HAP-1 (cell line): ENCODE results near the gene C5.
"Not testable (repeated sequence)": the region's sequence is repeated elsewhere in the genome, so short reads cannot be mapped to it uniquely, and the experiment has no call there.

ENCODE experiments used
- DNase-seq, 2 experiments: peaks; one replicate each; pipeline ENCODE4 v3.0.0-alpha.2; 2016 to 2020; ENCODE audit warnings: low spot score in 2 of 2
- H3K27me3 ChIP-seq: fragments of 250-450 bp; sonication (Bioruptor Pico); 2 replicates; pipeline ENCODE4 v1.5.1; 2020; ENCODE audit warnings: low read depth, mild to moderate bottlenecking, moderate library complexity
- H3K36me3 ChIP-seq: fragments of 250-450 bp; sonication (Bioruptor Pico); replicated peaks from 2 replicates; pipeline ENCODE4 v1.5.1; 2020; ENCODE audit warnings: mild to moderate bottlenecking
- H3K4me1 ChIP-seq: fragments of 250-450 bp; sonication (Bioruptor Pico); 2 replicates; pipeline ENCODE4 v1.5.1; 2020; ENCODE audit warnings: mild to moderate bottlenecking
- H3K4me3 ChIP-seq: fragments of 250-450 bp; sonication (Bioruptor Pico); 2 replicates; pipeline ENCODE4 v1.5.1; 2020; ENCODE audit warnings: mild to moderate bottlenecking, moderate library complexity
- H3K9me3 ChIP-seq: fragments of 250-450 bp; sonication (Bioruptor Pico); 2 replicates; pipeline ENCODE4 v1.5.1; 2020; ENCODE audit warnings: mild to moderate bottlenecking, moderate library complexity
- in situ Hi-C: fragments of 300-500 bp; cut with MboI; formaldehyde crosslinking; loops from 3 replicates; pipeline ENCODE4 v1.14.3; 2020; ENCODE audit warnings: low sequenced_read_pairs, inconsistent platforms, mixed read lengths

C5 gene

DNA sequence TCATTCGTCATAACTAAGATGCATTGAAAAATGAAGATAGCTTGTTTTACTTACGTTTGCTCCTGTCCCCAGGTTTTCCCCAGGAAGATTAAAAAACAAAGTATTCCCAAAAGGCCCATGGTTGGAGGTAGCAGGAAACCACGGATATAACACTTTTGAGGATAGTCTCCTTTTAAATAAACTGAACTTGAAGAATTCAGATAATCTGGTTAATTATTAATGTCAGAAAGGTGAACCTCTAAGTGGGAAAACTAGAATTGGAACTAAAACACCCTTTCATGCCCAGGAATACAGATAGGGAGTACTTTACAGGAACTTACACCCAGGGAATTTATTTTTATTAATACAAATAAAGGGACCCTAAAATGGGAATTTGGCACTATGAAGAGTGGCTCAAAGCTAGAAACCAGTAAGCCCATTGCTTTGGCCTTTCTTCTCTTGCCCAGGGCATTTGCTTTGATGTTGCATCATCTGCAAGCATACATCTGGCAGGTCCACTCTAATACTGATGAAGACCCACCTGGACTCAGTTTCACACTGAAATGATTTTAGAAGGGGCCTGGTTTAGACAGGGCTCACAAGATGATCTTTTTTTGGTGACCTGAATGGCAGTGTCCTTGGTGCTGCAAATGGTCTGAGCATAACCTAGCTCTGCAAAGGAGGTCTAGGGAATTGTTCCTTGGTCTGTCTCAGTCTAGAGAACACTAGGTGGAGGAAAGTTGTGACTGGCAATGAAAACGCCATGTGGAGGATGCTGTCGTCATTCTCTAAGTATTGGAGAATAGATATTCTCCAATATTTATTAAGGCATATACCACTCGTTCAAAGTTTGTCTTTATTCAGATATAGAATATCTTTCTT lies at the start of gene C5:
Gene C5 (minus strand): TSS at position 148 of the 861 bp plus-strand sequence. CDS start 29 bp downstream, at position 119.
- no peak for DNase-seq
- in situ Hi-C loops, result no loop called here
- Histone ChIP-seq H3K4me3 (no peak within 1 kb of the TSS), H3K9me3 (no peaks in the 10 kb centered on the region), H3K36me3 (no peaks in the 10 kb centered on the region), H3K4me1 (no peaks in the 10 kb centered on the region), H3K27me3 (no peaks in the 10 kb centered on the region)

DNA sequence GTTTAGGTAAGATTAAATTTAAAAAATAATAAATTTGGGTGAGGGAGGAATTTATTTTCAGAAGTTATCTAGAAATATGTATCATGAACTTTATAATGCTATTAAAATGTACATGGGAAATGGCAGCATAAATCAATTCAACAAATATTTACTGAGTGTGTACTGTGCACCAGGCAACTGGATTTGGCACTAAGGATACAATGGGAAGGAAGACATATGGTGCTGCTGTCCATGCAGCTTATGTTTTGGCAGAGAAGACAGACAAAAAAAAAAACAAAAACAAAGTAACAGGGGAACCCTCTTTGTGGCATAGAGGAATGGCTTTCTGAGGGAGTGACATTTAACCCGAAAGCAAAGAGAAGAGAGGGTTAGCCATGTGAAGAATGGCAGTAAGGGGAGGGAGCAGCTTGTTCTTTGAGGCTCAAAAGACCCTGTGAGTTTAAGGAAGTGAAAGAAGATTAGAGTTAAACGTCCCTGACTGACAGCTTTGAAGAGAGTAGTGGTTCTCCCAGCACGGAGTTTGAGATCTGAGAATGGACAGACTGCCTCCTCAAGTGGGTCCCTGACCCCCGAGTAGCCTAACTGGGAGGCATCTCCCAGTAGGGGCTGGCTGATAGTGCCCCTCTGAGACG lies 48.6 kb upstream of the C5 start:
- no peaks in the 10 kb centered on the region for H3K27me3 ChIP-seq
- peaks cover 6% of the 10 kb centered on the region; the same call in 1 of the 2 replicates for H3K36me3 ChIP-seq
- no peak overlapping the region for H3K4me3 ChIP-seq
- no peaks in the 10 kb centered on the region for H3K4me1 ChIP-seq
- H3K9me3 ChIP-seq, result peaks cover 3% of the 10 kb centered on the region; the same call in 1 of the 2 replicates
- in situ Hi-C loops, result no loop called here
- DNase-seq, result no peak

DNA sequence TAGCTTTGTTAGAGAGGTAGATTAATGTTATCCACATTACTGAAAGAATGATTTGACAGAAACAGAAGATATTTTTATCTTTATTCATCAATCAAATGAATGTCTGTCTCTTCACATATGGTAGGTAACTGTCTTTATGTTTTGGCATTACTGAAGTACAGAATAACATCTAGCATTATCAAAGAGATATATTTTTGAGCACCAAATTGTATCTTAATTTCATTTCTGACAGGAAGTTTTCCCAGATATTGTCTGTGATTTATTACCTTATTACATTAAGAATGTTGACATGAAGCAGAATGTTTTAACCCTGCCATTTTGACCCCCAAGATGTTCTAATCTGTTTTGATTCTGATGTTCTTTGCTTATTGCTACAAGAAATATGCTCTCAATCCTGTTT lies 45.0 kb upstream of the C5 start:
- DNase-seq, result no peak
- H3K27me3 ChIP-seq, result no peaks in the 10 kb centered on the region
- peaks cover 6% of the 10 kb centered on the region for H3K36me3 ChIP-seq
- no peaks in the 10 kb centered on the region for H3K9me3 ChIP-seq
- no peaks in the 10 kb centered on the region for H3K4me1 ChIP-seq
- no peak overlapping the region for H3K4me3 ChIP-seq
- in situ Hi-C loops, result no loop called here

DNA sequence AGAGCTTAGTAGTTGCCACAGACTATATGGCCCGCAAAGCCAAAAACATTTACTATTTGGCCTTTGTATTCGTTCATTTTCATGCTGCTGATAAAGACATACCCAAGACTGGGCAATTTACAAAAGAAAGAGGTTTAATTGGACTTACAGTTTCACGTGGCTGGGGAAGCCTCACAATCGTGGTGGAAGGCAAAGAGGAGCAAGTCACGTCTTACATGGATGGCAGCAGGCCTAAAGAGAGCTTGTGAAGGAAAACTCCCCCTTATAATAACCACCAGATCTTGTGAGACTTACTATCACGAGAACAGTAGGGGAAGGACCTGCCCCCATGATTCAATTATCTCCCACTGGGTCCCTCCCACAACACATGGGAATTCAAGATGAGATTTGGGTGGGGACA lies 40.7 kb upstream of the C5 start:
- in situ Hi-C loops, H3K9me3 ChIP-seq, H3K4me3 ChIP-seq, H3K36me3 ChIP-seq, DNase-seq, H3K27me3 ChIP-seq, H3K4me1 ChIP-seq: not testable (repeated sequence)

DNA sequence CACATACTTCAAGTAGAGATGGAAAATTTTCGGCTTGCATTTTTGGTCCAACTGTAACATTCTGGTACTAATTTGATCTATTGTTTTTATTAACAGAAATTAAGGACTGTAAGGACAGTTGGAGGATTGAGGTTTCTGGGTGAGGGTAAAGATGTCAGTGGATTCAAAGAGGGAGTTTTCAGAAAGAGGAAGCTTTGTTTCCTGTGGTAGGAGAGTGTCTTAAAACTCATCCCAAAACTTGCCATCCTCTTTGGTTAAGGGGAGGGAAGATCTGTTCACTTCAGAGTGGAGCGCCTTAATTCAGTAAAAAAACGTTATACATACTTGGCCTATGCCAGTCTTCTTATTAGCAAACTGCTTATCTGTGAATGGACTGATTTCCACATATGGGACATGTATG lies 38.5 kb upstream of the C5 start:
- H3K4me3 ChIP-seq, result no peak overlapping the region
- no peaks in the 10 kb centered on the region for H3K27me3 ChIP-seq
- H3K9me3 ChIP-seq, result no peaks in the 10 kb centered on the region
- H3K4me1 ChIP-seq, result no peaks in the 10 kb centered on the region
- in situ Hi-C loops, result no loop called here
- DNase-seq, result no peak
- no peaks in the 10 kb centered on the region; the same call in 1 of the 2 replicates for H3K36me3 ChIP-seq

DNA sequence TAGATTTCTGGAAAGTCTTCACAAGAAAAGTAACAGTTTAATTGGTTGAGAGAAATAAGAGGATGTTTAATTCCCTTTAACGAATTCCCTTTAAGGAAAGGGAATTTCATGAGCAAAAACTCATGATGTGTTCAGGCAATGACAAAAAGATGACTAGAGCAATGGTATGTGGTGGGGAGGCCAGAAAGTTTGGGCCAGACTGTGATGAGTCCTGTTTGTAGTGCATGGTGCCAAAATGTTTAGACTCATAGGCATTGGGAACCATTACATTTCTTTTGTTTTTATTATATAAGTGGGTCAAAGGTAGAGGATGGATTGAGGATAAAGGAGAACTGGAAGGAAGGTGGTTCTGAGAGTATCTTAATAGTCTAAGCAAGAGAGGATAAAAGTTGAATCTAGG lies 35.6 kb upstream of the C5 start:
- Histone ChIP-seq H3K9me3 (no peaks in the 10 kb centered on the region), H3K4me3 (no peak overlapping the region), H3K4me1 (no peaks in the 10 kb centered on the region), H3K27me3 (no peaks in the 10 kb centered on the region), H3K36me3 (peaks cover 6% of the 10 kb centered on the region; the same call in 1 of the 2 replicates)
- in situ Hi-C loops, result no loop called here
- DNase-seq, result no peak

DNA sequence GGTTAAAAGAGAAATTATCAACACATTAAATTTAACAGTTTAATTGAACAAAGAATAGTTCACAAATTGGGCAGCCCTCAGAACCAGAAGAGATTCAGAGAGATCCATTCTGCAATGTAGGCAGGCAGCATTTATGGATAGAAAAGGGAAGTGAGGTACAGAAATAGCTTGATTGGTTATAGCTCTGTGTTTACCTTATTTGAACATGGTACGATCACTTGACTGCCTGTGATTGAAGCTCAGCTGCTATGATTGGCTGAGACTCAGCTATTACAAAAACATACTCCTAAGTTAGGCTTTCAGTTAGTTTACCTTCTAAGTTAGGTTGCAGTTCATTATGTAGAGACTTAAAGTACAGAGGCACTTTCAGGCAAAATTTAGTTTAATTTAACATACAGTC lies 32.0 kb upstream of the C5 start:
- in situ Hi-C loops, result no loop called here
- H3K27me3 ChIP-seq, result no peaks in the 10 kb centered on the region
- H3K9me3 ChIP-seq, result no peaks in the 10 kb centered on the region
- H3K4me3 ChIP-seq, result no peak overlapping the region
- H3K36me3 ChIP-seq, result peaks cover 6% of the 10 kb centered on the region; the same call in 1 of the 2 replicates
- DNase-seq, result no peak
- no peaks in the 10 kb centered on the region for H3K4me1 ChIP-seq

DNA sequence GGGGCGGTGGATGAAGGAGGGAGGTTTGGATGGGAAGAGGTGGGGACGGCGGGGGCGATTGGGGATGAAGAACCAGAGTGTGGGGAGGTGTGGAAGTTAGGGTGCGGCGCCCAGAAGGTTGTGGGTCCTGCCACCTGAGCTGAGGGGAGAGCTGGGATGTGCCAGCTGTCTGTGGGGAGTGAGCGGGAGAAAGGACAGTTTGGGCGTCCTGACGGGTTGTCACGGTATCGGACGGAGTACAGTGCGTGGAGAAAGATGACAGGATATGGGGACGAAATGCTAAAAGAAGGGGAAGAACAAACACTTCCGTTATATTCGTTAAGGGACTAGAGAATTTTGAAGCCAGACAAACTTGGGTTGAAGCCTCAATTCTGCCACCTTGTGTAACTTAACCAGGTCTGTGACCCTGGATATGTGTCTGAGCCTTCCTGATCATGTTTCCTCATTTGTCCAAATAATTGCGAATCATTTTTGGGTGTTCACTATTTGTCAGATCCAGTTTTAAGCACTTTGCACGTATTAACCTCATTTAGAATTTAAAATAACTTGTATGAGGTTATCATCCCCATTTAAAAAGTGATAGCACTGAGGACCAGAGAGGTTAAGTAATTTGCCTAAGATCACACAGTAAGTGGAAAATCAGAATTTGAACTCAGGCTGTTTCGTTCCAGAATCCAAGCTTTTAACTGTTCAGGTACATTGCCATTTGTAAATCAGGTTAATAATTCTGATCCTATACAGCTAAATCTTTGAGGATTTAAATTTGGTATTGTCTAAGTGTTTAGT lies 25.4 kb upstream of the C5 start:
- Histone ChIP-seq H3K4me1 (peaks cover 12% of the 10 kb centered on the region), H3K27me3 (no peaks in the 10 kb centered on the region), H3K4me3 (peak overlapping the region; percentile 80), H3K9me3 (no peaks in the 10 kb centered on the region), H3K36me3 (no peaks in the 10 kb centered on the region)
- peak in 1 of 2 experiments; percentile 29 for DNase-seq
- in situ Hi-C loops, result no loop called here

DNA sequence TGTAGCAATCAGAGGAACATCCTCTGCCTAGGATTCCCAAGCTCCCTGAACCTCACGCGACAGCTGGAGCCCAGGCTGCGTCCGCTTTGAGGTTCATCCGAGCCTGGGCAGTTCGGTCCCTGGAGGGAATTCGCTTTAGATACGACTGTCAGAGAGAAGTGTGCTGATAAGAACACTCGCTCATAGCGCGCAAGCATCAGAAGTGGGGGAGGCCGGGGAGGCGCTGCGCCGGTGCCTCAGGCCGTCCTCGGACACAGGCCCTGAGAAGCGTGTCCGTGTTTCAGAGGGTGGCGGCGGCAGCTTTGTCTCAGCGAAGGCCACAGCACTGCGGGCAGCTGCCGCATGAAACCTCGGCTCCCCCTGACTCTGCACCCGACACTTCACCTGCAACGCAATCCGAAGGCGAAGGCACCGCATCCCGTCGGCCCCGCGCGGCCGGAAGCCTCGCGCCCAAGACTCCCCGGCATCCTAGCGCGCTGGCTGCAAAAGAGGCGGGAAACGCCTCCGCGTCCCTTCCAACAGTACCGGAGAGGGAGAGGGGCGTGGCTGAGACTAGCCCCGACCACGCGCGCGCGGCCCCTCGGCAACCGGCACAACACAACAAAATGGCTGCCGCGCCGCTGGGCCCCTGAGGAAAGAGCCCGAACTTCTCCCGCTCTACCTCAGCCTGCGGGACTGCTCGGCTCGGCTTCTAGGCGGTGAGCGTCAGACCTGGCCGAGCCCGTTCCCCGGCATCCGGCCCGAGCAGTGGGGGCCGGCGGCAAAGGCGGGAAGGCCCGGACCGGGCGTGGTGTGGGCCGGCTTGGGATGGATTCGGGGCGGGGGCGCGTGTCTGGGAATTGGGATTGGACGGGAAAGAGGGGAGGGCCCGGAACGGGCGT lies 24.5 kb upstream of the C5 start, which contains the start of gene CNTRL:
Gene CNTRL (plus strand): TSS at position 586 of the 881 bp plus-strand sequence. CDS start 13,372 bp downstream, outside the sequence.
- DNase-seq, result peak; percentile 78 to 94
- Histone ChIP-seq H3K27me3 (no peaks in the 10 kb centered on the region), H3K36me3 (no peaks in the 10 kb centered on the region)

DNA sequence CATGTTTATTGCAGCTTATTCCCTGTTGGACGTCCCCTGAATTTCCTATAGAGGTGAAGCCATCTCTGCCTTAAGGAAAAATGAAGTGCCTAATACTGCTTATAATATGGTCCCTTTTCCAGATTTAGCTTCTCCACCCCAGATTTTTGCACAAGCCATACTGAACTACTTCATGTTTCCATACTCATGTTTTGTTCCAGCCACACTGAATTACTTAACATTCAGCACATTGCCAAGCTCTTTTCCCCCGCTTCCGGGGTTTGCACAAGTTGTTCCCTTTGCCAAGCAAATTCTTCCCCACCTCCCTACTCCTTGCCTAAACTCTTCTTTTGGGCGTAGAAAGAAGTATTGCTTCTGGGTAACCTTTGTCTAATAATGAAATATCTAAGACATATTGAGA lies 23.0 kb upstream of the C5 start:
- no peak for DNase-seq
- Histone ChIP-seq H3K27me3 (no peaks in the 10 kb centered on the region), H3K4me1 (peaks cover 12% of the 10 kb centered on the region), H3K9me3 (no peaks in the 10 kb centered on the region), H3K4me3 (no peak overlapping the region), H3K36me3 (no peaks in the 10 kb centered on the region)
- in situ Hi-C loops, result no loop called here

More for the DNA sequence above, 24.5 kb upstream of the C5 start, which contains the start of gene CNTRL:
- H3K4me3 ChIP-seq, result peak within 1 kb of the TSS; percentile 80
- in situ Hi-C loops, result no loop called here
- H3K4me1 ChIP-seq, result peaks cover 12% of the 10 kb centered on the region
- H3K9me3 ChIP-seq, result no peaks in the 10 kb centered on the region

DNA sequence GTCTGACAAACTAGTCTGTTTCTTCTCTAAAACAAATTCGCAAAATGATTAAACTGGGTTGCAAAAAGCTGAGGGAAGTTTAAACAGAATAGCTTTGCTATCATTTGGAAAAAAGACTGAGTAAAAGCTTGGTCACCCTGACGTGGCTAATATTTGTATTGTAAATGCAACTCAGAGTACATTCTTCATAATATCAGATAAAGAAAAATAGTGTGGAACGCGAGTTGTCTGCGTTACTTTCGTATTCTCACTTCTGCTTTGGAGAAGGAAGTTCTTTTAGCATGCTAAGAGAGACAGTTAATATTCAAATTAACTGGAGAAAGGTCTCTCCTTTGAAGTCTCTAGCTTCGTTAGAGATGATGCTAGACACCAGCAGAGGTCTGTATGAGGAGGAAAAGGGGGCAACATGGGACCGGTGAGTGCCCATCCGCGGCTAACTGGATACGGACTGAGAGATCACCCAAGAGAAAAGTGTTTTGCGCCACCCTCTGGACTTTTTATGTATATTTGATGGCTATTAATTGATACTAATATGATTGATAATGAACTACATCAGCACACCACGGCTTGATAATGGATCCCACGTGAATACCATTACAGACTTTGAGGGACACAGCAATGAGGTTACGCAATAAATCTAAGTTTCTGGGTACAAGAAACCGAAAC lies 21.8 kb upstream of the C5 start:
- no peaks in the 10 kb centered on the region for H3K27me3 ChIP-seq
- in situ Hi-C loops, result no loop called here

DNA sequence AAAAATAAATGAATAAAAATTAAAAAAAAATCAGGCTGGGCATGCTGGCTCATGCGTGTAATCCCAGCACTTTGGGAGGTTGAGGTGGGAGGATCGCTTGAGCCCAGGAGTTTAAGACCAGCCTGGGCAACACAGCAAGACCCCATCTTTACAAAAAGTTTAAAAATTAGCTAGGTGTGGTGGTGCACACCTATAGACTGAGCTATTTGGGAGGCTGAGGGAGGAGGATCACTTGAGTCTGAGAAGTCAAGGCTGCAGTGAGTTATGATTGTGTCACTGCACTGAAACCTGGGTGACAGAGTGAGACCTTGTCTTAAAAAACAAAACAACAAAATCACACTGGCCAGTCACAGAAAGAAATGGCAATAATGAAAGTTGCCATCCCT lies 21.3 kb upstream of the C5 start:
- in situ Hi-C loops, result no loop called here
- Histone ChIP-seq H3K36me3 (no peaks in the 10 kb centered on the region), H3K9me3 (no peaks in the 10 kb centered on the region), H3K4me3 (peak overlapping the region; percentile 8; the same call in 1 of the 2 replicates), H3K4me1 (peaks cover 12% of the 10 kb centered on the region), H3K27me3 (no peaks in the 10 kb centered on the region)
- no peak for DNase-seq

More for the DNA sequence above, 21.8 kb upstream of the C5 start:
- Histone ChIP-seq H3K36me3 (no peaks in the 10 kb centered on the region), H3K4me3 (peak overlapping the region; percentile 8), H3K4me1 (peaks cover 12% of the 10 kb centered on the region), H3K9me3 (no peaks in the 10 kb centered on the region)
- peak in 1 of 2 experiments; percentile 40 for DNase-seq
